ENCODE measurements around the gene TMED7. TPM values are rescaled to one million over a fixed set of nuclear protein-coding genes. Genes with fewer than 3 reads are reported as not detected.
A peak's percentile ranks its signal among the peaks of the same experiment; 100 is the strongest.

TMED7 gene
- total RNA-seq, 1 donor from 2014 or later, result 125 TPM

DNA sequence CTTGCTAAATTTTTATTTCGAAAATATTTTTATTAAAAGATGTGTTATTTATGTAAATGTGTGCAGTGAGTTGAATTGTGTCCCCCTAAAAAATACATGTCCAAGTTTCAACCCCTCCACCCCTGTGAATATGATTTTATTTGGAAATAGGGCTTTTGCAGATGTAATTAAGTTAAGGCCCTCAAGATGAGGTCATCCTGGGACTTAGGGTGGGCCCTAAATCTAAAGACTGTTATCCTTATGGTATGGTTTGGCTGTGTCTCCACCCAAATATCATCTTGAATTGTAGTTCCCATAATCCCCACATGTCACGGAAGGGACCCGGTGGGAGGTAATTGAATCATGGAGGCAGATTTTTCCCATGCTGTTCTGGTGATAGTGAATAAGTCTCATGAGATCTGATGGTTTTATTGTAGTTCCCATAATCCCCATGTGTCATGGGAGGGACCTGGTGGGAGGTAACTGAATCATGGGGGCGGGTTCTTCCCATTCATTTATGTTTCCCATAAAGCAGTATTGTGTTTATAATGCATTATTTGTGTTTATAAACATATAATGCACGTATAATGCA is 1.5 kb upstream of the TMED7 start:
- no peak for DNase-seq

DNA sequence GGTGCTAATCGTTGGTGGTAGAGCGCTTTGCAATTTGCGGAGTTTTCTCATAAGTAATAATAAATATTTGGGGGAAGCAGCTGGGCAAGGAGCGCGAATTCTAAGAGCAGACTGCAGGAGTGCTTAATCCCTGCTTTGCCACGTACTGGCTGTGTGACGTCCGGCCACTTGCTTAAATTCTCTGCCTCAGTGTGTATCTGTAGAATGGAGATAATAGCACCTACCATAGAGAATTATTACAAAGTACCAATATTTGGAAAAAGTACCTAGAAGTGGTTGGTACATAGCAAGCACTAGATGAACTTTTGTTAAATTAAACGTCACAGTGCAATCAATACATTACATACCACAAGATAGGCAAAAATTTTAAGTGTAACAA is 598 bp upstream of the TMED7 start:
- DNase-seq, result no peak

DNA sequence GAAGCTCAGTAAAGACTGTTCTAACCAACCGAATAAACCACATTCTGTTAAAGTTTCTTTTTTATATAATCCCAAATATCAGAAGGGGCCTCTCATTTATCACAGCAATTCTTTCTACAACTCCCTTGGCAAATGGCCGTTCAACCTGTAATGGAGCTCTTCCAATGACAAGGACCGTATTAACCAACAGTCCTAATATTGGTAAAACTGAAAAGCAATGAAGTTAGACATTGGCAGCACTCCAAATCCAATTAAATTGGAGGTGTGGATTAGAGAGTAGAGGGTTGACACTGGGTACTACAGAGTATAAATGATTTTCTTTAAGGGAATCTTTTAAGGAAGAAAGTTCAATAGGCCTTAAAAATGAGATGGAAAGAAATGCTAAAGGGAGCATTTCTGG is 842 bp downstream of the TMED7 start:
- DNase-seq, result no peak

DNA sequence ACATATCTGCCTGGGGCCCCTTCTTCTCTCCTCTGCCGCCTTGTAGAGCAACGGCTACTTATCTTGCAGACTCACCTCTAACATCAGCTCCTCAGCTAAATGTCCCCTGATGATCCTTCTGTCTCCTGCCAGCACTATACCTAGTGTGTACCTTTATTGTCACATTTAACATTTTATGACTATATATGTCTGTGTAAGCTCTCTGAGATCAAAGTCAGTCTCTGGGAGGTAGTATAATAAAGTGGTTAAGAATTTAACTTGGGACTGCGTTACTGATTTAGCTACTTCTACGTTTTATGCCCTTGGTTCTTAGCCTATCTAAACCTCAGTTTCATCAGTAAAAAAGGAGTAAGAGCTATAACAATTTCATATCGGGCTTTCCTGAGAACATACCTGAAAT is 2.2 kb downstream of the TMED7 start:
- no peak for DNase-seq

DNA sequence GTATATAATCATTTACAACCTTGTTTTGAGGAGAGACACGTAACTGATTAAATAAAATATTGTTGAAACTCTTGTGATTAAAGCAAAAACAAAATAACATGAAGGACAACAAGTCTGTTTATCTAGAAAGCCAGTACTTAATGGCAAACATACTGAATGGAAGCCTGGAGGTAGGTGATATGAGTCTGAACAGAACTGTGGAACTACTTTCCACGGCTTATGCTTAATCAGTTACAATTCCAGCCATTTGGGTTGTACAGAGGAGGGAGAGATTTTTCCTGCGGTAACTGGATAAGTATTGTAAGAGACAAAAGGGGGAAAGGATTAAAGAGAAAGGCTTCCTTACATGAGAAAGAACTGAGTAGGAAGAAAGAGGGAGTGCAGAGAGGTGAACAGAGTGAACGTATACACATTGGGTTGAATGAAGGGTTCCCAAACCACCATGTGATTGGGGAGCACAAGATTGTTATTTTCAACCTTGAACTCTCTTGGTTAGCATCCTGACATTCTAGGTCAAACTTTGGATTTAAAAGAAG is 4.4 kb downstream of the TMED7 start:
- no peak for DNase-seq

DNA sequence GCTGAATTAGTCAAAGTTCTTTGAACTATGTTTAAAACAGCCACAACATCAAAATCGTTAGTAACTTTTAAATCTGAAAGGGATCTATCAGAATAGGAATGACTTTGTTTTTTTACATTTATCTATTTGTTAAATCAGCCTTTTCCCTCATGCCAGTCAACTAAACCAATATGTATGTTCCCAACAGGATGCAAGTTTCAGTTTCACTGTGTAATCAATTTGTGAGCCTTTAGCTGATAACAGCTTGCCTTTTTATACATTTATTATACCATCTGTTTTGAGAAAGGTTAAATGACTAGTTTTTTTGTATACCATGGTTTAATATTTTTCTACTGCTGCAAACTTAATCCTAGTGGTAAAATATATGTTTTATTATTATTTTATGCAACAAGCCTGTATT is 8.9 kb downstream of the TMED7 start:
- no peak for DNase-seq

DNA sequence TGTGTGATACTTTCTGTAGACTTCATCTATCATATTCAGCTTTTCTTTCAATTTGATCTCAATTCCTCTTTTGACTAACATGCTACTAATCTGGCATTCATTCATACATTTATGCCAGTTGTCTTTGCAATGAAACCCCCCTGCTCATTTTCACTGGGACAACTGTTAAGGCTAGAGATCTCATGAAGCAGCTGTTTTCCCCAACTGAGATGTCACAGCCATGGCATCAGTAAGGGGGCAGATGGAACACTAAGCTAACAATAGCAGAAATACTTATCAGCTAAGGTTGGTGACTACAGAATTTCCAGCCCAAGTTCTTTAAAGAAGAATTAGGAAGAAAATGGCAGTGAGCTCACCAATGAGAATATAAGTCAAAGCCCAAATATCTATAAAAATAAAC is 9.4 kb downstream of the TMED7 start:
- DNase-seq, result no peak

DNA sequence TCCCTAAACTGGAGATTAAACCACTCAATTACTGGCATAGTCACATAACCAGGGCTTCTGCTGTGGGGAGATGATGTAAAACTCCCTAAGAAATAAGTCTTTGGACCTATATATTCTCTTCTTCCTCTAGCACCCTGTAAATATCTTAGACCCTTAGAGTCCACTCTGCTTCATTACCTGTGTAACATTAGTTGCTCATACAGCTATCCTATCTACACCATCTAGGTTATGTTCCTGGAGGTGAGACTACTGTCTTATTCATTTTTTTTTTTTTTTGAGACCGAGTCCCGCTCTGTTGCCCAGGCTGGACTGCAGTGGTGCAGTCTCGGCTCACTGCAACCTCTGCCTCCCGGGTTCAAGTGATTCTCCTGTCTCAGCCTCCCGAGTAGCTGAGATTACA is 14.0 kb downstream of the TMED7 start:
- DNase-seq, result no peak

DNA sequence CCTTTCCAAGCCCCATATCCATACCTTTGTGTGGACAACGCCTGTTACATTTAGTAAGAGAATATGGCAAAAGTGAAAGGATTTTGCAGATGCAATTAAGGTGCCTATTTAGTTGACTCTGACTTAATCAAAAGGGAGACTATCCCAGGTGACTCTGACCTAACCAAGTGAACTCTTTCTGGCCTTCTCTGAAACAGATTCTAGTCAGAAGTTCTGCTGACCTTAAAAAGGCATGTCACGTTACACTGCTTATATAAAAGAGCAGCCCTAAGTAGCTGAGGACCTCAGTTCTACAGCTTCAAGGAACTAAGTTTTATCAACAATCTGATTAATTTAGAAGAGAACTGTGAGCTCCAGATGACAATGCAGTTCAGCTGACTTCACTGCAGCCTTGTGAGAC is 17.9 kb downstream of the TMED7 start:
- DNase-seq, result no peak

DNA sequence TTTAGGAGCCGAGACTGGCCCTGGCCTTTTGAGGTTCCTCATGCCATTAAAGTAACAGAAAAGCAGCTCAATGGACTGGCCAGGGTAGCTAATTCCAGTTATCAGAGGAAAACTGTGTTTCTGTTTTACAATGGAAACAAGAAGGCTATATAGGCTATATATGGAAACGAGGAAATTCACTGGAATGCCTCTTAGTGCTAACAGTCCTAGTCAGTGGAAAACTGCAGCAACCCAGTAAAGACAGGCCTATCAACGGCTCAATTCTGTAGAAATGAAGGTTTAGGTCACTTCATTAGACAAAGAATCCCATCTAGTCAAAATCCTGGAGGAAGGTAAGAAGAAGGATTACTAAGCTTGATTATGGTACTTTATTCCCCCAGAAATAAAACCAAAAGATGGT is 20.4 kb downstream of the TMED7 start:
- DNase-seq, result no peak

DNA sequence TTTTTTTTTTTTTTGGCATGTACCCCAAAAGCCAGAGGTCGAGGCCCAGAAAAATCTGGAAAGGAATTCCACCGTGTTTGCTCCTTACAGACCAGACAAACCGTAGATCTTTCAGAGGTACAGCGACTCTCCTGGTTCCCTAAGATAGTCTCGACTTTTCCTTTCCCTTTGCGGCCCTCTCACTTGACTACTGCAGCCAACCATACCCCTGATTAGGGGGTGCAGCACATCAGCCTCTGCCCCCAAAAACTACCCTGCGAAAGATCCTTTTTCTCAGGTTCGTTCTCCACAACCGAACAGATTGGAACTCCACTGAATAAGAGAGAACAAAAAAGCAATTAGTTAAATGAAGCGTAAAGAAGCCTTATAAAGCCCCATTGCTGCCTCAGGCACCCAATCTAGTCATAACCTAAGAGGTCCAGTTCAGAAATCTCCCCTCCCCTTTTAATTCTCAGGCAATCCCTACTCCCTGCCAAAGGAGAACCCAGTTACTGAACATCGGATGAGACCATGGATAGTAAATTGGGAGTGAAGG is 23.2 kb downstream of the TMED7 start:
- DNase-seq, result no peak

DNA sequence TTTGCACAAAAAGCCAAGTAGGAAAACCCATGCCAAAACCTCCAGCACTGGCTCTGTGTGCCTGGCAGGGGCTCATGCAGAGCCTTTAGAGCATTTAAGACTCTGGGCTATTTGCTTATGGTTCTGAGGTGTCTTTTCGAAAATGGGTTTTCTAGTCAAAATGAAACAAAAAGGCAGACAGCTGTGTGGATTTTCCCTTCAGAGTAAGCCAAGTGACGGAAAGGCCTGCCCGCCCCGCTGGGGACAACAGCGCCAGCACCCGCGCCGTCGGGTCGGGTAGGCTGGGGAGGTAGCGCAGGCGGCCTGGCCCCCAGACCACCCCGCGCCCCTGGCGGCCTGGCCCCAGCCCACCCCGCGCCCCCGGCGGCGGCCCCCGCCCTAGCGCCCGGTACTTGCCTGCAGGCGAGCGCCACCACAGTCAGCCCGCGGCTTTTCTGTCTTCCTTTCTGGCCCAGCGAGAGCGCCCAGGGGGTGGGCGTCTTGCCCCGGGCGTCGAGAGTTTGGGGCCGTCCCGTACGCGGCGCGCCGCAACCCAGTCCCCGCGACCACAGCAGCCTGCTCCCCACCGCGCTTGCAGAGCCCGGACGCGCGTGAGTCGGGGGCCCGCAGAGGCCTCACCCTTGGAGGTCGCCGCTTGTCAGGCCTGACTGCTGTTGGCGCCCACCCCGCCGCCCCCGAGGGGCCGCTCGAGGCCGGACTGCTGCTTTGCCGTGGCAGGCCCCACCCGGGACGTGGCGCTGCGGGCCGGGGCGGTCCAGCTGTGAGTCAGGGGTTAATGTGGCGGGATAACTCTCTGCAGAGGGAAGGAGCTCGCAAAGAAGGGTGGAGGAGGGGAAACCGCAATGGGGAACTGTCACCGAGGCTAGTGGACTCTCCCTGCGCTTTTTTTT is 23.9 kb downstream of the TMED7 start, which contains the start of gene TICAM2:
Gene TICAM2, minus strand, starts transcription at position 779 of the 890 bp plus-strand sequence. CDS start 21,223 bp downstream, outside the sequence.
- DNase-seq, result peak; percentile 58

DNA sequence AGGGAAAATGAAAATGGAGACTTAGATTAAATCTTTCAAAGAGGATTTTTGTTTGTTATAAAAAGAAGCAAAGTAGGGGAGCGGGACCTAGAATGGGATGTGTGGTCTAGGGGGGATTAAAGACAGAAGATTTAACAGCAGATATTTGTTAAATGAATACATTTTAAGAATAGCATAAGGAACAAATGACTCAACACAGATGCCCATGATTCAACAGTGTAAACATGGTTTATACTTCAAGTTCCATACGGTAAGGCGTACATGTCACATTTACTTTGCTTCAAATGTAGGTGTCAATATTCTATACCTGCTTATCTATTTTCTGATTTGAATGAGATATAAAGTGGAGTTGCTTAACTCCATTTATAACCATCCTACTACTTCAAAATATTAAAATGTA is 25.1 kb downstream of the TMED7 start:
- no peak for DNase-seq

DNA sequence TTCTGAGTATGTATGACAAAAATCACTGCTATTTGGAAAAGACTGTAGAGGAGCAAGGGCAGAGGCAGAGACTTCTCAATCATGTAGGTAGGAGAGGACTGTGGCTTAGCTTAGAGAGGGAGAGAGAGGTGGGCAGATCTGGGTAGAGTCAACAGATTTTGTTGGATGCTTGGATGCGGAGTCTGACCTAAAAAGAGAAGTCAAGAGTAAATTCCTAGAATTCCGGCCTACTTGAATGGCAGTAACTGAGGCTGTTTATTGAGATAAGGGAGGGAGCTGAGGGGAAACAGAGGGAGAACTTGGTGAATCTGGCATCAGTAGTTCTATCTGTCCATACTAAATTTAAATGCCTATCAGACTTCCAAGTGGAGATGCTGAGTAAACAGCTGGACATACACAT is 25.9 kb downstream of the TMED7 start:
- no peak for DNase-seq

DNA sequence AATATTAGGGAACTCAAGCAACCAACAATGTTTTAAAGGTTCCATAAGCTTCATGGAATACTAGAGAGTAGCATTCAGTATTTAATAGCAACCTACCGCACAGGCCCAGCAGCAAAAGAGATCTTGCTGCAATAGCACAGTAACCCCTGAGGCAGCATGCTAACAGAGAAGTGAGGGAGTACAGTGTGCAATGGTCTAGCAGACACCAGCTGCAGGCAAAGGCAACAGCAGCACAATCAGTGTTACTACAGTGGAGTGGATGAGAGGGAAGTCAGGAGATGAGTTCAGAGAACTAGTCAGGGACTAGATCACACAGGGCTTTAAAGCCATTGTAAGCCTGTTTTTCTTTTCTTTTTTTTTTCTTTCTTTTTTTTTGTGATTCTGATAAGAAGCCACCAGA is 26.3 kb downstream of the TMED7 start:
- no peak for DNase-seq

DNA sequence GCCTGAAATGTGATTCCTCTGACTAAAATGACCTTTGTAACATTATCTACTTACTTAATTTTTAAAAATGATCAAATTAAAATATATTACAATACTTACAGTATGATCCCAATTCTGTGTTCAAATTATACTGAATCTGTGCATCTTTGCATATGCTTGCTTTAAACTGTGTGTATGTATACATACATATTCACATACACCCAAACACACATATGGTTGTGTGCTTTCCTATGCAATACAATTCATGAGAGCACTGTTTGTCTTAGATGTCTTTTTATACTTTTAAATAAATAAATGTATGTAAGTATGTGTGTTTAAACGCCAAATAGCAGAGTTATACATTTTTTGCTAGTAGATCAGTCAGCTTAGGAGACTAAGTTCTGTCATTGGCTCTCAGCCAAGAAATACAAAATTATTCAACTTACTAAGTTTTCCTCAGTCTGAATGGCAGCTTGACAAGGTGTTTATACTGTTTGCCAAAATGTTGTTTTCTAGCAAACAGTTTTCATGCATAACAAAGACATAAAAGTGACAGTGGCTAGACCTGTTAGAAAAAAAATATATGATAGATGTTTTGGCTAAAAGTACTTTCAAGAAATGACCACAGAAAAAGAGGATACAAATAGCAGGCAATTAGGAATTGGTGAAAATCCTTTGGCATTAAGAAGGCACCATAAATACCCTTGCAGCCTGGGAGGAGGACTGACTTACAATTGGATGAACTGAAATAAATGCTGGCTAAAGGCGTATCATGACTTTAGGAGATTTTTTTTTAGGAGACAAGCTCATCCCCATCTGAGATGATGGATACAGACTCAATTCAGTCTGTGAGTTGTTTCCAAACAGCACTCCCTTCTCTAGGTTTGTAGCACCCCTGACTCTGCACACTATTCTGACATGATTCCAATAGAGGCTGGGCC is 31.4 kb downstream of the TMED7 start:
- no peak for DNase-seq

DNA sequence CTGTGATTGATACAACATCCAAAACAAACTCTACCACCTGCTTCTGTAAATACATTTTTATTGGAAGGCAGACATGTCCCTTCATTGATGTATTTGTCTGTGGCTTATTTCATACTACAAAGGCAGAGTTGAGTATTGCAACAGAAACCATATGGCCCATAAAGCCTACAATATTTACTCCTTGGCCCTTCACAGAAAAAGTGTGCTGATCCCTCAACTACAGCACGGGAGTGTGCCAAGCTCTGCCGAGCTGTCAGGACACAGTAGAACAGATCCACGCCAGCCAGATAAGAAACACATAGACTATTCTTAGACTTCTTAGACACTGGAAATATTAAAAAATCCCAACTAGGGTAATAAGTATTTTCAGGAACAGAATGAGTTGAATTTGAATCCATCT is 36.8 kb downstream of the TMED7 start:
- DNase-seq, result no peak

DNA sequence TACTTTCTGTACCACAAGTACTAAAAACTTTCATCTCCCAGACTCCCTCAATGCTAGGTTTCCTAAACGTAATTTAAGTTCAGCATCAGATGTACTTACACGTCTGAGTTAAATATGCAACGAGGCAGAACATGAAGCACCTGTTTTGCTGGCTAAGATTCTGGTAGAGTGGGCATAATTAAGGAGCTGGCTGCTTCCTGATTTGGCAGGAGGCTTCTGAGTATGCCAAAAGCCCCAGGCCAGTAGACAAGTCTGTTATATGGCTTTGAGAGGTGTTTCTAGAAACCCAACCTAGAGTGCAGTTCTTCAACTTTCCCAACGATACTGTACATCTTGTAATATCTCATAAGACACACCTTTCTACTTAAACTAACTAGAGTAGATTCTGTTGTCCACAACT is 37.2 kb downstream of the TMED7 start:
- no peak for DNase-seq

DNA sequence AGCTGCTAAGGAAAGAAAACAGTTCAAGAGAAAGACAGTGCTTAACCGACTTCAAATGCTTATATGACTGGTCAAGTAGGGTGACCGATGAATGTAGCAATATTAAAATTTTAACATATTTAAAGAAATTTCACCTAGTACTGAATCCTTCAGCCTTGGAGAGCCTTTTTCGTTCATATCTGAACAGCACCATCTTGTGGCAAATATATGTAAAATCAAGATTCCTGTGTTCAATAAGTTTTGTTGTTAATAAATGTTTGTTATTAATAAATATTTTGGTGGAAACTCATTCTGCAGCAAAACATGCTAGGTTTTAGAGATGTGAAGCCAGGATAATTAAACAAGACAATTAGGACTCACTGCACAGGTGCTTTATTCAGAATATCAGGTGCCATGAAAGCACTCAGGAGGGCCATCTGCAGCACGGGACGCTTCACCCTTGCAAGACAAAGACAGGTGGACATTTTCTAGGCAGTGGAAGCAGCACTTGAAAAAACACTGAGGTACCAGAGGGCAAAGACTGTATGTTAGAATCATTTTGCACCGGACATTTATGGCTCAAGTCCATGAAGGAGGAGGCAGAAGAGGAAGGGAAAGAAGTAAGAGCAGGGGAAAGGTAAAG is 39.2 kb downstream of the TMED7 start:
- no peak for DNase-seq

DNA sequence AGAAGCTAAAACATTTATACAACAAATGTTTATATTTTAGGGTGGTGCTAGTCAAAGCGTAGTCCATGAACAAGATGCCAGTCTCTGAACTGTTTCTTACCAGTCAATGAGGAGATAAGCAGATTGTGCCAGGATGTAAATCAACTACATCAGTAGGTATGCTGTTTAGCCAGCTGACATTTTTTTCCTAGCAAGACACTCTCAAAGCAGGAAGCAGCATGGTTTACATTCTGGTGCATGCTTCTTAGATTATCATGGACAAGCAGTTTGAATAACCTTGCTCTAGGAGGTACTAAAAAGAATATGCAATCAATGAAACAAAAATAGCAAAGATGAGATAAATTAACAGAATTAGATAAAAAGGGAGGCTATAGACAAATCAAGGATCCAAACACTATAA is 40.6 kb downstream of the TMED7 start:
- DNase-seq, result no peak

DNA sequence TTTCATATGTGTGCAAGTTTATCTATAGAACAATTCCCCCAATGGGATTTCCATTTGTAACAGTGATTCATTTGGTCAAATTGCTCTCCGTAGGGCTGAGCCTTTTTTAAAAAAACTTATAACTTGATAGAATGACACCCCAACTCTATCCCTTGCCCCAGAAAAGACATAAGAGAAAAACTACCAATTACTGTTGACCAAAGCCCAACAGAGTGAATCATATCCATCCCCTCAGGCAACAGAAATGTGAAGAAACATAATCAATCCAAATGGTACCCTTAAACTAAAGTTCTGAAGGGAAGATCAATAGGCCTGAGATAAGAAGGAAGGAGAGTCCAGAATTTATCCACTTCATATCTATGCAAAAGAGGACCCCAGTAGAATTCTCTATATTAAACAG is 41.3 kb downstream of the TMED7 start:
- no peak for DNase-seq

DNA sequence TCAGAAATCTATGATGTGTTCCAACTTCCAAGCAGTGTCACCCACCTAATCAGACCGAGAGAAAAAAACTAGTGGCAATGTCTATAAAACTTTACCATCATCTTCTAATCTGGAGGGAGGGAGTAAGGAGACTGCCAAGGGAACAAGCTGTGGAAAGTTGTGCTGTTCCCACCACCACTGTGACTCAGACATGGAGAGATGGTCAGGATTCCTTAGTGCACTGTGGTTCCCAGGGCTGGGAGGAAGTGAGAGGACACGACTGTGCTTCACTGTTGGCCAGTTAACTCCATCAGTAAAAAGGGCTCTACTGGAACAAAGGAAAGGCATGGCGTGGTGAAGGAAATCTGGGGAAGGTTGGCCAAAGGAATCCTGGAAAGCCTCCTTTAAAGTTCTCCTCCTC is 42.4 kb downstream of the TMED7 start:
- DNase-seq, result no peak

Data from occipital lobe (tissue), 2 donors.